Smooth muscle cell (in vitro differentiated cells): ENCODE results near the gene WNT2. TPM values are rescaled to one million over a fixed set of nuclear protein-coding genes. Genes with fewer than 3 reads are reported as not detected.
"Not testable (repeated sequence)": the region's sequence is repeated elsewhere in the genome, so short reads cannot be mapped to it uniquely, and the experiment has no call there.

ENCODE experiments used
- DNase-seq: peaks from one replicate; lab custom pipeline; 2025; ENCODE audit not compliant: unreplicated experiment; lab: John Stamatoyannopoulos, UW
- H2AFZ ChIP-seq: fragments of 200-600 bp; sonication (generic); 2 replicates; pipeline ENCODE4 v1.6.0; 2016; ENCODE audit warnings: antibody characterized with exemption, low read depth, mild to moderate bottlenecking
- H3F3A ChIP-seq: fragments of 200-600 bp; sonication (generic); 2 replicates; pipeline ENCODE4 v1.6.0; 2017; ENCODE audit warnings: antibody characterized with exemption, low read depth
- H3K27ac ChIP-seq: fragments of 200-600 bp; sonication (generic); 2 replicates; pipeline ENCODE4 v1.5.1; 2016; ENCODE audit warnings: low read depth, mild to moderate bottlenecking
- H3K27me3 ChIP-seq: fragments of 200-600 bp; sonication (generic); 2 replicates; pipeline ENCODE4 v1.6.1; 2016; ENCODE audit warnings: low read depth, mild to moderate bottlenecking
- H3K36me3 ChIP-seq: fragments of 200-600 bp; sonication (generic); 2 replicates; pipeline ENCODE4 v1.5.1; 2016; ENCODE audit warnings: low read depth
- H3K4me1 ChIP-seq: fragments of 200-600 bp; sonication (generic); 2 replicates; pipeline ENCODE4 v1.5.1; 2016; ENCODE audit warnings: low read depth
- H3K4me2 ChIP-seq: fragments of 200-600 bp; sonication (generic); 2 replicates; pipeline ENCODE4 v1.6.0; 2016; ENCODE audit warnings: mild to moderate bottlenecking
- H3K4me3 ChIP-seq: fragments of 200-600 bp; sonication (generic); 2 replicates; pipeline ENCODE4 v1.5.1; 2016; ENCODE audit warnings: mild to moderate bottlenecking
- H3K79me2 ChIP-seq: fragments of 200-600 bp; sonication (generic); 2 replicates; pipeline ENCODE4 v1.6.0; 2016; ENCODE audit warnings: low read depth, mild to moderate bottlenecking
- H3K9ac ChIP-seq: fragments of 200-600 bp; sonication (generic); 2 replicates; pipeline ENCODE4 v1.6.0; 2016; ENCODE audit warnings: low read depth
- H3K9me3 ChIP-seq: fragments of 200-600 bp; sonication (generic); replicated peaks from 2 replicates; pipeline ENCODE4 v1.5.1; 2016; ENCODE audit warnings: low read depth
- H4K20me1 ChIP-seq: fragments of 200-600 bp; sonication (generic); 2 replicates; pipeline ENCODE4 v1.6.0; 2016; ENCODE audit warnings: low read depth
- CTCF ChIP-seq: fragments of 200-600 bp; sonication (generic); IDR thresholded peaks from 2 replicates; pipeline ENCODE4 v1.5.1; 2017; ENCODE audit warnings: borderline replicate concordance, mild to moderate bottlenecking, antibody characterized with exemption; ENCODE audit not compliant: insufficient read depth, poor library complexity, severe bottlenecking
- WGBS: methylation state at CpG from one replicate; pipeline ENCODE4 v1.1.7; 2016; ENCODE audit warnings: low lambda C conversion rate; 5-methylcytosine and 5-hydroxymethylcytosine counted together
- polyA plus RNA-seq: library from polyadenylated mRNA; unstranded; fragments of >200 nt; fragmentation: Nextera tagmentation; extraction: Ambion mirVana; gene quantifications from 2 replicates; pipeline ENCODE4 v1.2.1, GENCODE V29; 2016
- total RNA-seq: library from RNA; depleted of rRNA; stranded (reverse); fragments of >200 nt; gene quantifications from 2 replicates; pipeline ENCODE4 v1.2.3, GENCODE V29; 2014

The WNT2 gene
- total and polyA plus RNA-seq, 2 experiments from 2014 or later = 98.9 to 182 TPM

GRCh38 chr7:117247809-117248208, 75.0 kb downstream of the WNT2 start:
- no peak for TF ChIP-seq CTCF
- 70% methylated on average over 4 of the region's 4 CpGs for WGBS
- Histone ChIP-seq H3K27ac (no peak overlapping the region), H3K27me3 (no peaks in the 10 kb centered on the region), H3K9ac (no peak overlapping the region), H3K9me3 (no peaks in the 10 kb centered on the region), H3K4me3 (no peak overlapping the region), H2AFZ (no peak overlapping the region), H3F3A (peaks cover 19% of the 10 kb centered on the region), H4K20me1 (no peaks in the 10 kb centered on the region), H3K79me2 (no peaks in the 10 kb centered on the region), H3K4me1 (peaks cover 6% of the 10 kb centered on the region), H3K36me3 (no peaks in the 10 kb centered on the region), H3K4me2 (no peak overlapping the region)
- DNase-seq = no peak

- H3K9me3 ChIP-seq, H3K9ac ChIP-seq, H3K4me2 ChIP-seq, H3K4me1 ChIP-seq, H3K27ac ChIP-seq, H3K36me3 ChIP-seq, H3K4me3 ChIP-seq, DNase-seq, H3K27me3 ChIP-seq, H3K79me2 ChIP-seq, H4K20me1 ChIP-seq, H2AFZ ChIP-seq: not testable (repeated sequence)
- 92% methylated on average over 2 of the region's 2 CpGs for WGBS
- H3F3A ChIP-seq = peaks cover 11% of the 10 kb centered on the region
These were observed 77.2 kb downstream of the WNT2 start for GRCh38 chr7:117245703-117246102.

GRCh38 chr7:117243390-117243789, 79.5 kb downstream of the WNT2 start:
- 89% methylated on average over 3 of the region's 3 CpGs for WGBS
- no peaks in the 10 kb centered on the region for H3F3A ChIP-seq
- no peak for TF ChIP-seq CTCF

GRCh38 chr7:117241088-117241487, 81.8 kb downstream of the WNT2 start:
- Histone ChIP-seq H3K4me3 (no peak overlapping the region), H3K9ac (no peak overlapping the region), H3K27me3 (no peaks in the 10 kb centered on the region), H3K9me3 (no peaks in the 10 kb centered on the region), H4K20me1 (no peaks in the 10 kb centered on the region), H3F3A (no peaks in the 10 kb centered on the region), H3K36me3 (no peaks in the 10 kb centered on the region), H3K27ac (no peak overlapping the region), H3K79me2 (no peaks in the 10 kb centered on the region), H3K4me2 (no peak overlapping the region), H3K4me1 (no peaks in the 10 kb centered on the region), H2AFZ (no peak overlapping the region)
- WGBS = 98% methylated on average over 4 of the region's 4 CpGs
- DNase-seq = no peak
- TF ChIP-seq CTCF = no peak

More at GRCh38 chr7:117243390-117243789, 79.5 kb downstream of the WNT2 start:
- no peaks in the 10 kb centered on the region for H4K20me1 ChIP-seq
- H2AFZ ChIP-seq = no peak overlapping the region
- H3K79me2 ChIP-seq = no peaks in the 10 kb centered on the region
- no peak overlapping the region for H3K4me3 ChIP-seq
- H3K27ac ChIP-seq = no peak overlapping the region
- no peak overlapping the region for H3K4me2 ChIP-seq
- H3K9ac ChIP-seq = no peak overlapping the region
- no peak for DNase-seq
- H3K27me3 ChIP-seq = no peaks in the 10 kb centered on the region
- no peaks in the 10 kb centered on the region for H3K9me3 ChIP-seq
- no peaks in the 10 kb centered on the region for H3K4me1 ChIP-seq
- no peaks in the 10 kb centered on the region for H3K36me3 ChIP-seq
